HG03103 (cell line): ENCODE measurements around the gene TSHZ2.
A peak's percentile ranks its signal among the peaks of the same experiment; 100 is the strongest.
"Not testable (repeated sequence)": the region's sequence is repeated elsewhere in the genome, so short reads cannot be mapped to it uniquely, and the experiment has no call there.

ENCODE experiments used
- ATAC-seq: cut with Tn5 transposase; IDR thresholded peaks from one replicate; pipeline ENCODE4 v1.9.1; 2021; ENCODE audit warnings: low read depth; ENCODE audit not compliant: unreplicated experiment

TSHZ2 gene

GRCh38 chr20:53390770-53391169 lies 418.6 kb downstream of the TSHZ2 start:
- ATAC-seq = no peak

DNA sequence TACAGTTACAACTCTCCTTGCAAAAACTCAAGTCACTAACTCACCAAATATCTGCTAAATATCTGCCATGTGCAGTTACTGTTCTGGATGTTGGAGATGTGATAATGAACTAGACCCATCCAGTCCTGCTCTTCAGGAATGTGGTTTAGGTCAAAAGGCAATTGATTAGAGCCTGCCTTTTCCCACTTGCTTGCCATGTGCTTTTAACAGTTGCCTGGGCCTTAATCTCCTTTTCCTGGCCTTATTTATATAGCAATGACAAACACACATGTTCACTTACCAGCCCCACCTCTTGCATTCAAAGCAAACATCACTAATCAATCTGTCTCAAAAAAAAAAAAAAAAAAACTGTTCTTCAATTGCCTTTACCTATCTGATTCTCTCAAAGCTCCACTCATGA lies 422.3 kb downstream of the TSHZ2 start:
- no peak for ATAC-seq

GRCh38 chr20:53395188-53395923 lies 423.2 kb downstream of the TSHZ2 start:
- no peak for ATAC-seq

DNA sequence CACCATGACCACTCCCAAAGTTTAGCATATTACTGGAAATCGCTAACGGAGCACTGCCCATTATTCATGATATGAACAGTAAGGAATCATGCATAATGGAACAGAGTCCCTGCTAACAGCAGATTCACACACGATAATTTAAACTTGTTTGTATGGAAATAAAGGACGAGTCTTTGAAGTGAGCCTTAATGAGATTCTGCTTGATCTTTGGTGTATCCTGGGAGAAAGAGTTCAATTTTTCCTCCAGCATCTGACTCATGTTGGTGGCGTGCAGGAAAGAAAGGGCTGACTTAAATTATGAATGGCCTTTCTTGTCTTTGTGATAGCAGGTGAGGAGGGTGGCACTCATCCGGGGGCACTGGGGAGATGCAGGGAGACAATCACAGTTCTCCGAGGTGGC lies 426.9 kb downstream of the TSHZ2 start:
- no peak for ATAC-seq

GRCh38 chr20:53399592-53400335 lies 427.6 kb downstream of the TSHZ2 start:
- no peak for ATAC-seq

DNA sequence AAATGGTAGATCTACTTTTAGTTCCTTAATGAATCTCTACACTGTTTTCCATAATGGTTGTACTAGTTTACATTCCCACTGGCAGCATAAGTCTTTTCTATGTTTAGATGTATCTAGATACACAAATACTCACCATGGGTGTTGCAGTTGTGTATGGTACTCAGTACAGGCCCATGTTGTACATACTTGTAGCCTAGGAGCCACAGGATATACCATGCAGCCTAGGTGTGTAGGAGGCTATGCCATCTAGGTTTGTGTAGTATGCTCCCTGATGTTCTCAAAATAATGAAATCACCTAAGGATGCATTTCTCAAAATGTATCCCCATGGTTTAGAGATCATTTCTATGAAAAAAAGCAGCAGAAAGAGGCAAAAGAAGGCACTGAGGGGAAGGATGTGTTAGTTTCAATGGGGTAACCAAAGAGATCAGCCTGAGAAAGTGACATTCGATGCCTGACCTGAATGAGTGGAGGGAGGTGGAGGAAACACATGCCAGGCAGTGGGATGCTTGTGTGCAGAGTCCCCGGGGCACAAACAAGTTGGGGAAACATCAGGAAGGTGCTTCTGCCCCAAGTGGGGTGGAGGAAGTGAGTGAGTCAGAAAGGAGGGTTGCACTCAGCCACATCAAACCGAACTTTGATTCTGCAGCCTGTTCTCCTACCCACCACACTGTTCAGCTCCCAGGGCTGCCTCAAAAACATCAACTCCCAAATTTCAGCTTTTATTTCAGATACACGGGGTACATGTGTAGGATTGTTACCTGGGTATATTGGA lies 430.3 kb downstream of the TSHZ2 start:
- ATAC-seq = no peak

GRCh38 chr20:53403029-53403428 lies 430.9 kb downstream of the TSHZ2 start:
- ATAC-seq = no peak

GRCh38 chr20:53405139-53405538 lies 433.0 kb downstream of the TSHZ2 start:
- ATAC-seq = no peak

- ATAC-seq = no peak
Observed at GRCh38 chr20:53406580-53406979, 434.4 kb downstream of the TSHZ2 start.

DNA sequence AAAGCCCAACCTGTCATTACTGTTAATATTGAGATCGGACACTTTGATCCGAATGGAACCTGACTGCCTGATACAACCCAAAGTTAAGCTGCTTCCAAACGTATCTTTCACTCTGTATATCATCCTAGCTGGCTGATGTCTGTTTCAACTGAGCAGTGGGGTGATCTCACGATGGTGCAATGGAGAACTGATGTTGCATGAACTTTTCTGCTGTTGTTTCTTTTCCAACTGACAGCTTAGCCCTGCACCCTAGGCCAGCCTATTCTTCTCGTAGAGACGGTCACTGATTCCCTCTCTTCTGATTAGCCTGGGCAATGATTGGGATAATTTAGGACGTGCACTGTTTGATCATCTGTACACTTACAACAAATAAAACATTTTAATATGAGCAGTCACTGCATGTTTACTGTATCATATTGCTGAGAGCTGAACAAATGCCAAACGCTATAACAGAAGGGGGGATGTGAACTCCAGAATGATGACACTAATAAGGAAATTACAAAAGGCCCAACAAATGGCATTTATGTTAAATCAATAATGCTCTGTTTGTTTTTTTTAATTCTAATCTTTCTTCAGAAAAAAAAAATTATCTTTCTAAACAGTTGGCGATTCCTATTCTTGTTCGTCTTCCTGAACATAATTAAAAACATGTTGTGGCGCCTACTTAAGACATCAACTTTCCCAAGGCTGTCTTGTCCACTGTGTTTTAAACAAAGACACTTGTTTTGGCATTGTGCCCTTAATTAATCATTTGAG lies 436.7 kb downstream of the TSHZ2 start:
- ATAC-seq = no peak

DNA sequence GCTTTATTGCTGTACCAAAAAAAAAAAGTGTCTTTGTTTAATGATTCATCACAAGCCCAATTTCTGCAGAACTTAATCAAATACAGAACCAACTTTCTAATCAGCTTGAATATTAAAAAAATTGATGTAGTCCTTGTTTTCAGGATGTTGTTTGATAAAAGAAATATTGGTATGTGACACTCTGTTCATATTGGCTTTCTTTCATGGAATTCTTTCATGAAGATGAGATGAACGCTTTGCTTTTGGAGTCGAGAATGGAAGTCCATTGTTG lies 437.2 kb downstream of the TSHZ2 start:
- no peak for ATAC-seq

- no peak for ATAC-seq
Observed at GRCh38 chr20:53411129-53411528, 439.0 kb downstream of the TSHZ2 start.

- ATAC-seq = no peak
Observed at GRCh38 chr20:53411891-53412290, 439.7 kb downstream of the TSHZ2 start.

GRCh38 chr20:53412577-53413185 lies 440.5 kb downstream of the TSHZ2 start:
- ATAC-seq = no peak

DNA sequence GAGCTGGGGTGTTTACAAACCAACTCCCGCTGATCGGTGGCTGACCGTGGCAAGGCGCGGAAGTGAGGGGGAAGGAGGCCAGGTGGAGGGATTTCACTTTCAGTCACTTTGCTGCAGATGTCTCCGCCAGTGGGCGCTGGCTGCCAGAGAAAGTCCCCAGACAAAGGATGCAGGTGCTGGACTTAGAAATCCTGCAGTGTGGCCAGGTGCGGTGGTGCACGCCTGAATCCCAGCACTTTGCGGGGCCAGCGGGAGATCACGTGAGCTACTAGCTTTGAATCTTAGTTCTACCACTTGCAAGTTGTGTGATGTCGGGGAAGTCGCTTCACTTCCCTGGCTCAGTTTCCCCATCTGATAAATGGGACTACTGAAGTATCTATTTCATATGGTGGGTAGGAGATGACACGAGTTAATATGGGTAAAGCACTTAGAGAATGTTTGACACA lies 441.1 kb downstream of the TSHZ2 start:
- ATAC-seq = peak; percentile 91

DNA sequence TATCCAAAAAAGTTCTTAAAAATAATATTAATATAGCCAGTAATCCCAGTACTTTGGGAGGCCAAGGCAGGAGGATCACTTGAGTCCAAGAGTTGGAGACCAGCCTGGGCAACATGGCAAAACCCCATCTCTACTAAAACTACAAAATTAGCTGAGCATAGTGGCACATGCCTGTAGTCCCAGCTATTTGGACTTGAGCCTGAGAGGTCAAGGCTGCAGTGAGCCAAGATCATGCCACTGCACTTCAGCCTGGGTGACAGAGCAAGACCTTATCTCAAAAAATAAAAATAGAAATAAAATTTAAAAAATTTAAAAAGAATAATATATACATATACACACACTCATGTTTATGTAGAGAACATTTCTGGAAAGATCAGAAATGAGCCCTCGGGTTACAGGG lies 441.7 kb downstream of the TSHZ2 start:
- ATAC-seq = not testable (repeated sequence)

DNA sequence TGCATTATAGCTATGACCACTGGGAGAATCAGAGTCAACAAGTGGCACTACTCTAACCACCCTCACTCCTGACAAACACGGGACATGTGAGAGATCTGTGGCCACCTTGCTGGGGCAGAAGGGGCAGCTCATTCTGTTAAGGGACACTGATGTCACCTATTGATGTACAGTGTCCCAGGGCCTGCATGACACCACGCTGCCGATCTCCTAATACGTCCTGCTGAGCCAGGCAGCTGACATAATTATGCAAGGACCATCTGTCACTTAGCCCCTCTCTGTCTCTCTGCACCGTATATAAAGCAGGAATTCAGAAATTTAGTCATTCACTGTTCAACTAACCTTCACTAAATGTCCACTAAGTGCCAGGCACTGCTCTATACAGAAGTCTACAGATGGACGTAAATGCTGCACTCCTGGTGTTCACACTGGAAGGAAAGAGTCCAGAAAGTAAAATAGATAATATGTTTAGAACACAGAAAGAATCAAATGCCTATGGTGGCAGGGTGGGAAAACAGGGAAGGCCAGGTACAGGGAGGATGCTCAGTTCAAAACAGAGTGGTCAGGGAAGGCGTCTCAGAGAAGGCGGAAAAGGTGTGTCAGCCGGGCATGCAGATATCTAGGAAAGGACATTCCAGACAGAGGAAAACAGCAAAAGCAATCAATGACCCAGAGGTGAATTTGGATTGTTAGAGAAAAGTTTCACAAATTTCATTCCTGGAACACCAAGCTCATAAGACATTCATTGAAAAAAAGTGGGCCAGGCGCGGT lies 447.7 kb downstream of the TSHZ2 start:
- ATAC-seq = no peak

GRCh38 chr20:53421343-53421742 lies 449.2 kb downstream of the TSHZ2 start:
- no peak for ATAC-seq

DNA sequence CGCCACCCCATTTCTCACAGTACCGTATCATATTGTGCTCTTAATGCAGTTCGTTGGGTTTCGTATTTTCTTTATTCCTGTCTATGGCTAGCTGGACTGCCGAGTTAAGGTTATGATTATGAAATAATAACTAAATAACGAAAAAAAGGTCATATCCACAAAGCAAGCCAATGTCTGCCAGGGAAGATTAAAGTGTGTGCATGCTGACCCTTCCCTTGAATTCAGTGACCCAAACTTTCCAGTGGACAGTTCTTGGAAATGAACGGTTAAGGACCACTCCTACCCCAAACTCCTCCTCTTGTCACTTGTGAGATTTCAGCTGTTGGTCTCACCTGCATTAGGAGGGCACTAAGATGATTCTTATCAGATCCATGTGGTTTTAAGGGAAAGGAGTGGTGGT lies 449.9 kb downstream of the TSHZ2 start:
- ATAC-seq = no peak
